Hepatocyte (in vitro differentiated cells): Measurements from ENCODE around the gene MAP4K5. TPM values are rescaled to one million over a fixed set of nuclear protein-coding genes. Genes with fewer than 3 reads are reported as not detected.

Source experiments
- DNase-seq: peaks from one replicate; pipeline ENCODE4 v3.0.0-alpha.2; 2016; ENCODE audit warnings: low spot score
- H2AFZ ChIP-seq: fragments of 200-600 bp; sonication (generic); 2 replicates; pipeline ENCODE4 v1.6.0; 2016; ENCODE audit warnings: antibody characterized with exemption, mild to moderate bottlenecking
- H3K27ac ChIP-seq: fragments of 200-600 bp; sonication (generic); 2 replicates; pipeline ENCODE4 v1.5.1; 2016; ENCODE audit warnings: mild to moderate bottlenecking
- H3K27me3 ChIP-seq: fragments of 200-600 bp; sonication (generic); 2 replicates; pipeline ENCODE4 v1.6.1; 2016
- H3K36me3 ChIP-seq: fragments of 200-600 bp; sonication (generic); replicated peaks from 2 replicates; pipeline ENCODE4 v1.5.1; 2016; ENCODE audit warnings: low read depth; ENCODE audit not compliant: insufficient read depth
- H3K4me1 ChIP-seq: fragments of 200-600 bp; sonication (generic); 2 replicates; pipeline ENCODE4 v1.5.1; 2016; ENCODE audit warnings: mild to moderate bottlenecking, moderate library complexity; ENCODE audit not compliant: insufficient read depth
- H3K4me2 ChIP-seq: fragments of 200-600 bp; sonication (generic); 2 replicates; pipeline ENCODE4 v1.6.0; 2016
- H3K4me3 ChIP-seq: fragments of 200-600 bp; sonication (generic); 2 replicates; pipeline ENCODE4 v1.5.1; 2016; ENCODE audit warnings: mild to moderate bottlenecking
- H3K79me2 ChIP-seq: fragments of 200-600 bp; sonication (generic); 2 replicates; pipeline ENCODE4 v1.6.0; 2017; ENCODE audit warnings: mild to moderate bottlenecking
- H3K9me2 ChIP-seq: fragments of 200-600 bp; sonication (generic); replicated peaks from 2 replicates; pipeline ENCODE4 v1.6.0; 2017; ENCODE audit warnings: mild to moderate bottlenecking; ENCODE audit not compliant: insufficient read depth
- H3K9me3 ChIP-seq: fragments of 200-600 bp; sonication (generic); 2 replicates; pipeline ENCODE4 v1.5.1; 2016; ENCODE audit warnings: low read depth, mild to moderate bottlenecking
- H4K20me1 ChIP-seq: fragments of 200-600 bp; sonication (generic); 2 replicates; pipeline ENCODE4 v1.6.0; 2016; ENCODE audit warnings: mild to moderate bottlenecking; ENCODE audit not compliant: insufficient read depth, poor library complexity, severe bottlenecking
- EZH2 ChIP-seq: fragments of 200-600 bp; sonication (generic); IDR thresholded peaks from 2 replicates; pipeline ENCODE4 v1.6.1; 2016; ENCODE audit warnings: antibody characterized with exemption, mild to moderate bottlenecking, borderline replicate concordance
- EZH2phosphoT487 ChIP-seq: fragments of 200-600 bp; sonication (generic); IDR thresholded peaks from one replicate; pipeline ENCODE4 v1.6.1; 2018; ENCODE audit warnings: antibody characterized with exemption, mild to moderate bottlenecking, low read depth, moderate library complexity; ENCODE audit not compliant: unreplicated experiment, severe bottlenecking
- whole genome bisulfite sequencing: methylation state at CpG from one replicate; pipeline ENCODE4 v1.1.6; 2016; ENCODE audit warnings: low lambda C conversion rate; ENCODE audit errors: missing lambda C conversion rate; 5-methylcytosine and 5-hydroxymethylcytosine counted together
- polyA plus RNA-seq: library from polyadenylated mRNA; unstranded; fragments of >200 nt; fragmentation: Nextera tagmentation; extraction: Ambion mirVana; gene quantifications from 2 replicates; pipeline ENCODE4 v1.2.1, GENCODE V29; 2016
- small RNA-seq: library from RNA; depleted of rRNA; stranded (forward); fragments of <200 nt; gene quantifications from one replicate; pipeline ENCODE3, GENCODE V24; 2014
- total RNA-seq: library from RNA; depleted of rRNA; stranded (reverse); fragments of >200 nt; gene quantifications from 2 replicates; pipeline ENCODE4 v1.2.3, GENCODE V29; 2014
- TF ChIP-seq, protein P1 (sequence below): fragments of 200-600 bp; sonication (generic); IDR thresholded peaks from 2 replicates; pipeline ENCODE4 v1.5.1; 2016; ENCODE audit warnings: antibody characterized with exemption, mild to moderate bottlenecking; ENCODE audit not compliant: poor library complexity

The MAP4K5 gene
- total and polyA plus RNA-seq, 2 experiments from 2014 or later = 41.0 to 98.6 TPM

GRCh38 chr14:50377550-50378085, 154.8 kb downstream of the MAP4K5 start:
- Histone ChIP-seq H3K36me3 (no peaks in the 10 kb centered on the region), H3K9me3 (no peaks in the 10 kb centered on the region)

DNA sequence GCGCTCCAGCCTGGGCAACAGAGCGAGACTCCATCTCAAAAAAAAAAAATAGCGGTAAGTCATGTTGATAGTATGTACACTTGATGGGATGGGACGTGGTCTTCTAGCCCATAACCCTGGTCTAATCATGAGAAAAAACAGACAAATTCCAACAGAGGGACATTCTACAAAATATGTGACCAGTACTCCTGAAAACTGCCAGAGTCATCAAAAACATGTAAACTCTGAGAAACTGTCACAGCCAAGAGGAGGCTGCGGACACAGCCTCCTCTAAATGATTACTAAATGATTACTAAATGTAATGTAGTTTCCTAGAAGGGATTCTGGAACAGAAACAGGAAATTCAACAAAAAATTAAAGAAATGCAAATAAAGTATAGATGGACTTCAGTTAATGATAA, 156.6 kb downstream of the MAP4K5 start:
- no peak for TF ChIP-seq EZH2phosphoT487
- TF ChIP-seq, protein P1, sequence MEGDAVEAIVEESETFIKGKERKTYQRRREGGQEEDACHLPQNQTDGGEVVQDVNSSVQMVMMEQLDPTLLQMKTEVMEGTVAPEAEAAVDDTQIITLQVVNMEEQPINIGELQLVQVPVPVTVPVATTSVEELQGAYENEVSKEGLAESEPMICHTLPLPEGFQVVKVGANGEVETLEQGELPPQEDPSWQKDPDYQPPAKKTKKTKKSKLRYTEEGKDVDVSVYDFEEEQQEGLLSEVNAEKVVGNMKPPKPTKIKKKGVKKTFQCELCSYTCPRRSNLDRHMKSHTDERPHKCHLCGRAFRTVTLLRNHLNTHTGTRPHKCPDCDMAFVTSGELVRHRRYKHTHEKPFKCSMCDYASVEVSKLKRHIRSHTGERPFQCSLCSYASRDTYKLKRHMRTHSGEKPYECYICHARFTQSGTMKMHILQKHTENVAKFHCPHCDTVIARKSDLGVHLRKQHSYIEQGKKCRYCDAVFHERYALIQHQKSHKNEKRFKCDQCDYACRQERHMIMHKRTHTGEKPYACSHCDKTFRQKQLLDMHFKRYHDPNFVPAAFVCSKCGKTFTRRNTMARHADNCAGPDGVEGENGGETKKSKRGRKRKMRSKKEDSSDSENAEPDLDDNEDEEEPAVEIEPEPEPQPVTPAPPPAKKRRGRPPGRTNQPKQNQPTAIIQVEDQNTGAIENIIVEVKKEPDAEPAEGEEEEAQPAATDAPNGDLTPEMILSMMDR = no peak
- no peak for TF ChIP-seq EZH2
- no peaks in the 10 kb centered on the region for H4K20me1 ChIP-seq
- no peak overlapping the region for H3K4me3 ChIP-seq
- no peaks in the 10 kb centered on the region for H3K27me3 ChIP-seq
- H3K36me3 ChIP-seq = no peaks in the 10 kb centered on the region
- no peaks in the 10 kb centered on the region for H3K79me2 ChIP-seq
- H2AFZ ChIP-seq = no peak overlapping the region
- H3K9me3 ChIP-seq = no peaks in the 10 kb centered on the region
- no peak for DNase-seq
- no peak overlapping the region for H3K27ac ChIP-seq
- WGBS = 96% methylated on average over 5 of the region's 5 CpGs
- no peaks in the 10 kb centered on the region for H3K9me2 ChIP-seq
- no peaks in the 10 kb centered on the region for H3K4me1 ChIP-seq
- H3K4me2 ChIP-seq = no peak overlapping the region

More at GRCh38 chr14:50377550-50378085, 154.8 kb downstream of the MAP4K5 start:
- Histone ChIP-seq H3K4me3 (no peak overlapping the region), H3K27ac (no peak overlapping the region), H3K4me2 (no peak overlapping the region), H3K79me2 (no peaks in the 10 kb centered on the region), H3K9me2 (no peaks in the 10 kb centered on the region), H3K27me3 (no peaks in the 10 kb centered on the region), H4K20me1 (no peaks in the 10 kb centered on the region), H3K4me1 (no peaks in the 10 kb centered on the region), H2AFZ (no peak overlapping the region)
- no peak for DNase-seq
- 82% methylated on average over 4 of the region's 4 CpGs for WGBS
- TF ChIP-seq EZH2 (no peak), EZH2phosphoT487 (no peak)
- TF ChIP-seq, protein P1 = no peak

GRCh38 chr14:50373959-50374358, 158.4 kb downstream of the MAP4K5 start:
- H4K20me1 ChIP-seq = no peaks in the 10 kb centered on the region
- no peaks in the 10 kb centered on the region for H3K9me3 ChIP-seq
- no peak overlapping the region for H3K4me3 ChIP-seq
- 58% methylated on average over 3 of the region's 3 CpGs for WGBS
- no peak for DNase-seq
- H3K9me2 ChIP-seq = no peaks in the 10 kb centered on the region
- TF ChIP-seq EZH2 (no peak), EZH2phosphoT487 (no peak)
- H2AFZ ChIP-seq = no peak overlapping the region
- H3K27me3 ChIP-seq = no peaks in the 10 kb centered on the region
- H3K4me2 ChIP-seq = no peak overlapping the region
- no peaks in the 10 kb centered on the region for H3K36me3 ChIP-seq
- no peaks in the 10 kb centered on the region for H3K79me2 ChIP-seq
- no peak overlapping the region for H3K27ac ChIP-seq
- H3K4me1 ChIP-seq = no peaks in the 10 kb centered on the region

- H2AFZ ChIP-seq = no peak overlapping the region
- no peak overlapping the region for H3K4me2 ChIP-seq
- H3K9me3 ChIP-seq = no peaks in the 10 kb centered on the region
- H3K36me3 ChIP-seq = no peaks in the 10 kb centered on the region
- no peaks in the 10 kb centered on the region for H3K9me2 ChIP-seq
- H4K20me1 ChIP-seq = no peaks in the 10 kb centered on the region
- H3K27ac ChIP-seq = no peak overlapping the region
- DNase-seq = no peak
- H3K79me2 ChIP-seq = no peaks in the 10 kb centered on the region
- TF ChIP-seq EZH2phosphoT487 = no peak
- no peak for TF ChIP-seq EZH2
- TF ChIP-seq, protein P1 = no peak
- 98% methylated on average over 4 of the region's 4 CpGs for WGBS
- H3K4me3 ChIP-seq = no peak overlapping the region
- no peaks in the 10 kb centered on the region for H3K4me1 ChIP-seq
- H3K27me3 ChIP-seq = no peaks in the 10 kb centered on the region
Observed at GRCh38 chr14:50371546-50371945, 160.8 kb downstream of the MAP4K5 start.

Small RNA genes within 50 kb of the gene (small RNA-seq; reads per million reads assigned to genes)
- gene RF00019 (not detected), gene SNRPGP1 (not detected)

Other genes with a start within 250 kb of the MAP4K5 start
- gene L2HGDH, start 220.3 kb downstream of the MAP4K5 start, total RNA-seq = 9.7 and 11.8 TPM in 2 replicates
- 5.3 and 5.8 TPM in 2 replicates for gene L2HGDH, start 220.3 kb downstream of the MAP4K5 start, polyA plus RNA-seq
- gene DMAC2L, start 220.2 kb downstream of the MAP4K5 start, total RNA-seq = 10.8 and 19.1 TPM in 2 replicates
- gene DMAC2L, start 220.2 kb downstream of the MAP4K5 start, polyA plus RNA-seq = 12.5 and 14.1 TPM in 2 replicates
- gene CDKL1, start 135.7 kb downstream of the MAP4K5 start, total RNA-seq = 6.1 and 13.1 TPM in 2 replicates
- gene CDKL1, start 135.7 kb downstream of the MAP4K5 start, polyA plus RNA-seq = 1.7 and 1.9 TPM in 2 replicates
- gene ATL1, start 27.6 kb upstream of the MAP4K5 start, total RNA-seq = 5.1 and 6.0 TPM in 2 replicates
- 4.3 and 4.7 TPM in 2 replicates for gene ATL1, start 27.6 kb upstream of the MAP4K5 start, polyA plus RNA-seq
- gene SAV1, start 135.7 kb upstream of the MAP4K5 start, total RNA-seq = 17.4 and 18.5 TPM in 2 replicates
- gene SAV1, start 135.7 kb upstream of the MAP4K5 start, polyA plus RNA-seq = 17.1 and 19.0 TPM in 2 replicates